Fibroblast of skin of right quadriceps (primary cell): ENCODE results near the gene SYNGR1.
A peak's percentile ranks its signal among the peaks of the same experiment; 100 is the strongest.

Experiments
- DNase-seq: peaks from one replicate; pipeline ENCODE4 v3.0.0-alpha.2; 2013

Gene SYNGR1

GRCh38 chr22:39349967-39350726 is at the start of gene SYNGR1:
SYNGR1 (plus strand) TSS chr22:39349991; CDS start chr22:39350011, 20 bp downstream.
- DNase-seq = no peak

GRCh38 chr22:39300186-39300830 is 49.5 kb upstream of the SYNGR1 start:
- no peak for DNase-seq

GRCh38 chr22:39301108-39301507 is 48.7 kb upstream of the SYNGR1 start:
- no peak for DNase-seq

GRCh38 chr22:39301926-39302325 is 47.9 kb upstream of the SYNGR1 start:
- no peak for DNase-seq

- DNase-seq = no peak
Observed at GRCh38 chr22:39302431-39302960, 47.3 kb upstream of the SYNGR1 start.

GRCh38 chr22:39303358-39303757 is 46.4 kb upstream of the SYNGR1 start:
- DNase-seq = no peak

GRCh38 chr22:39303892-39304671 is 45.7 kb upstream of the SYNGR1 start:
- no peak for DNase-seq

- no peak for DNase-seq
Observed at GRCh38 chr22:39306456-39307361, 43.1 kb upstream of the SYNGR1 start.

GRCh38 chr22:39308614-39309363 is 41.0 kb upstream of the SYNGR1 start:
- DNase-seq = peak; percentile 98

GRCh38 chr22:39309364-39309861 is 40.4 kb upstream of the SYNGR1 start:
- peak; percentile 62 for DNase-seq

- peak; percentile 48 for DNase-seq
Observed at GRCh38 chr22:39309881-39310714, 39.7 kb upstream of the SYNGR1 start.

GRCh38 chr22:39311592-39312400 is 38.0 kb upstream of the SYNGR1 start:
- DNase-seq = no peak

- DNase-seq = no peak
Observed at GRCh38 chr22:39312410-39312809, 37.4 kb upstream of the SYNGR1 start.

GRCh38 chr22:39313258-39314001 is 36.4 kb upstream of the SYNGR1 start:
- DNase-seq = no peak

- no peak for DNase-seq
Observed at GRCh38 chr22:39314251-39314971, 35.4 kb upstream of the SYNGR1 start.

- DNase-seq = no peak
Observed at GRCh38 chr22:39315389-39315788, 34.4 kb upstream of the SYNGR1 start.

GRCh38 chr22:39316440-39317083 is 33.2 kb upstream of the SYNGR1 start:
- DNase-seq = peak; percentile 90
